Measurements from ENCODE around the gene KY. TPM values are rescaled to one million over a fixed set of nuclear protein-coding genes. Genes with fewer than 3 reads are reported as not detected.

KY gene
- total and polyA plus RNA-seq, 2 of the 8 experiments (the other 6 are each of a cell fraction or from before 2014, with no cell fraction given) = not detected

- H2AK5ac ChIP-seq (ENCODE audit: low read depth, low read length) = no peak overlapping the region
- H3K18ac ChIP-seq (ENCODE audit: extremely low read depth, low read length) = no peak overlapping the region
- FAIRE-seq (no peak), DNase-seq (ENCODE audit: low read depth in 1 of 2, low spot score in 2 of 2) (peak in 1 of 2 experiments; percentile 16)
- no peak for TF ChIP-seq BCL11A (IDR thresholded peaks at IDR 0.05; ENCODE audit: low read depth in 2 of 2, low read length in 2 of 2)
- no peak for TF ChIP-seq YY1 (IDR thresholded peaks at IDR 0.05; ENCODE audit: low read depth, low read length)
- TF ChIP-seq TBP (IDR thresholded peaks at IDR 0.05; ENCODE audit: low read depth, low read length) = no peak
- TF ChIP-seq CTCF (IDR thresholded peaks at IDR 0.05; ENCODE audit: control extremely low read depth in 1 of 3, insufficient read depth in 1 of 3, low read depth in 1 of 3, low read length in 3 of 3) = no peak
- no peak for TF ChIP-seq CEBPB (IDR thresholded peaks at IDR 0.05; ENCODE audit: low read depth, low read length)
- no peak overlapping the region for H3K27ac ChIP-seq (ENCODE audit: low read depth, low read length)
- H3K4me3 ChIP-seq (ENCODE audit: extremely low read depth in 1 of 4, insufficient read depth in 2 of 4, low read depth in 3 of 4, low read length in 4 of 4) = no peak overlapping the region
- no peak overlapping the region for H2BK5ac ChIP-seq (ENCODE audit: low read depth, low read length)
- POLR2A ChIA-PET (ENCODE audit: partially characterized antibody) = no interaction called here
- CTCF ChIA-PET (ENCODE audit: partially characterized antibody) = interaction anchor here (0.9 to 2.6 kb wide), 6 partner anchors 10 to 53 kb away, joined by 3 to 10 read pairs (median 4); partner anchors contain the start of gene KY
- H2AFZ ChIP-seq (ENCODE audit: low read length) = no peak overlapping the region
- H2BK20ac ChIP-seq (ENCODE audit: low read length) = no peak overlapping the region
- H3K4ac ChIP-seq (replicated peaks; ENCODE audit: insufficient read length, low read depth, low read length) = no peak overlapping the region
- no peaks in the 10 kb centered on the region for H4K20me1 ChIP-seq (replicated peaks in 1 of 2; ENCODE audit: control insufficient read depth in 1 of 2, insufficient read depth in 2 of 2, low read length in 2 of 2)
- no peaks in the 10 kb centered on the region for H3K79me2 ChIP-seq (ENCODE audit: control insufficient read depth in 1 of 2, insufficient read depth in 2 of 2, low read length in 2 of 2)
- no peak overlapping the region for H2BK15ac ChIP-seq (ENCODE audit: low read length)
- no peak overlapping the region for H3K23ac ChIP-seq (ENCODE audit: insufficient read length)
- no peak overlapping the region for H3K14ac ChIP-seq (ENCODE audit: insufficient read length)
- H3K23me2 ChIP-seq (ENCODE audit: low read depth, low read length) = no peaks in the 10 kb centered on the region
- no peak overlapping the region for H3K56ac ChIP-seq (replicated peaks; ENCODE audit: insufficient read length, low read depth, low read length)
- 82% methylated on average over 5 of the region's 5 CpGs; no CpG with 5 or more reads in 1 of the 2 experiments for WGBS, 2 experiments (ENCODE audit: extremely low coverage in 1 of 2, insufficient coverage in 1 of 2, insufficient read length in 1 of 2, insufficient replicate concordance in 2 of 2, low coverage in 1 of 2, low lambda C conversion rate in 2 of 2, missing lambda C conversion rate in 1 of 2)
- H3K79me1 ChIP-seq (ENCODE audit: low read depth, low read length) = no peaks in the 10 kb centered on the region
- H2BK120ac ChIP-seq (replicated peaks; ENCODE audit: low read depth, low read length) = no peak overlapping the region
- no peak overlapping the region for H2BK12ac ChIP-seq (ENCODE audit: low read depth, low read length)
- H4K8ac ChIP-seq (ENCODE audit: extremely low read depth, insufficient read depth, low read length) = no peak overlapping the region
- H3K9me3 ChIP-seq (ENCODE audit: insufficient read depth in 2 of 2, low read depth in 1 of 2, low read length in 1 of 2) = no peaks in the 10 kb centered on the region
- no peaks in the 10 kb centered on the region for H3K27me3 ChIP-seq (replicated peaks in 1 of 4; ENCODE audit: control insufficient read depth in 3 of 4, extremely low read depth in 1 of 4, insufficient read depth in 3 of 4, low read length in 3 of 4)
- H3K4me1 ChIP-seq (replicated peaks in 1 of 4; ENCODE audit: control insufficient read depth in 3 of 4, insufficient read depth in 4 of 4, low read length in 3 of 4) = no peaks in the 10 kb centered on the region
- no peak overlapping the region for H3K9ac ChIP-seq (replicated peaks in 1 of 4; ENCODE audit: extremely low read depth in 1 of 4, low read depth in 3 of 4, low read length in 3 of 4)
- no peak overlapping the region for H4K91ac ChIP-seq (replicated peaks; ENCODE audit: insufficient read length, low read length)
- H4K5ac ChIP-seq (ENCODE audit: insufficient read length, low read depth, low read length) = no peak overlapping the region
- H3K4me2 ChIP-seq (ENCODE audit: insufficient read depth in 1 of 2, low read depth in 2 of 2, low read length in 2 of 2) = no peak overlapping the region
- no peaks in the 10 kb centered on the region for H3K36me3 ChIP-seq (ENCODE audit: control insufficient read depth in 2 of 4, insufficient read depth in 4 of 4, low read length in 3 of 4)
These were observed 26.1 kb downstream of the KY start for GRCh38 chr3:134624537-134625287.

Measured in H1 (cell line).